DMS53 (cell line): ENCODE measurements around the gene TIGD6.
A peak's percentile ranks its signal among the peaks of the same experiment; 100 is the strongest.

Experiments
- DNase-seq: peaks from one replicate; lab custom pipeline; 2025; lab: John Stamatoyannopoulos, UW

TIGD6 gene

DNA sequence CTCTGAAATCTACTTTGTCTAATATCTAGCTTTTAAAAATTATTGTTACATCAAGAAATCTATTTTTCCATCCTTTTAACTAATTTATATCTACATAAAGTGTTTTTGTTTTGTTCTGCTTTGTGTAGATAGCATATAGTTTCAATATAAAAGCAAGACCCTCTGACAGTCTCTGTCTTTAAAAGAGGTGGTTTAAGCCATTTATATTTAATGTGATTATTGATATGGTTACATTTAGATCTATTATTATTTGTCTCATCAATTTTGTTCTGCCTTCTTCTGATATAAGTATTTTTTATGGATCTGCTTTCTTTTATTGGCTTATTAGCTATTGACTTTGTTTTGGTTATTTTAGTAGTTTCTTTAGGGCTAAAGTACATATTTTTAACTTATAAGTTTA is 16.1 kb upstream of the TIGD6 start:
- DNase-seq: no peak

DNA sequence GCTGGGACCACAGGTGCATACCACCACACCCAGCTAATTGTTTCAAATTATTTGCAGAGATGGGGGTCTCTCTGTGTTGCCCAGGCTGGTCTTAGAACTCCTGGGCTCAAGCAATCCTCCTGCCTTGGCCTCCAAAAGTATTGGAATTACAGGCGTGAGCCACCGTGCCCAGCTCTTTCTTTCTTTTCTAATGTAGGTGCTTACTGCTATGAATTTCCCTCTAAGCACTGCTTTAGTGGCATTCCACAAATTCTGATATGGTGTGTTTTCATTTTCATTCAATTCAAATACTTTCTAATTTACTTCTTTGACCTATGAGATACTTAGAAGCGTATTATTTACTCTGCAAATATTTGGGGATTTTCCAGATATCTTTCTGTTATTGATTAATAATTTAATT is 15.0 kb upstream of the TIGD6 start:
- no peak for DNase-seq

- no peak for DNase-seq
Observed at GRCh38 chr5:150014456-150014855, 14.0 kb upstream of the TIGD6 start.

- no peak for DNase-seq
Observed at GRCh38 chr5:150013931-150014330, 13.5 kb upstream of the TIGD6 start.

GRCh38 chr5:150009671-150010387 is 9.4 kb upstream of the TIGD6 start:
- no peak for DNase-seq

- no peak for DNase-seq
Observed at GRCh38 chr5:150007050-150007449, 6.6 kb upstream of the TIGD6 start.

DNA sequence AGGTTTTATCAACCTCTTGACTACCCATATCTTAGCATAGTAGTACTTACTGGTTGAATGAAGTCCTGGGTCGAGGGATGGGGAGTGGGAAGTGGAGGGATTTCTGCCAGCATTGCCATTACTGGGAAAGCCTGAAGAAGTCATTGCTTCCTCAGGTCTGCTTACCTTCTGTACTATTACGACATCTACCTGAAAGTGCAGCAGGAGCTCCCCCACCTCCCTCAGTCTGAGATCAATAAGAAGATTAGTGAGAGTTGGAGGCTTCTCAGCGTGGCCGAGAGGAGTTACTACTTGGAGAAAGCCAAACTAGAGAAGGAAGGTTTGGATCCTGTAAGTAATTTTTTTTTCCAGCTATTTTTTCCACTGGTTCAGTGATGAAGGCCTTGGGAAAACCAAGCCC is 5.9 kb upstream of the TIGD6 start:
- DNase-seq: no peak

- peak; percentile 87 for DNase-seq
Observed at GRCh38 chr5:150001660-150002486, 1.4 kb upstream of the TIGD6 start.

DNA sequence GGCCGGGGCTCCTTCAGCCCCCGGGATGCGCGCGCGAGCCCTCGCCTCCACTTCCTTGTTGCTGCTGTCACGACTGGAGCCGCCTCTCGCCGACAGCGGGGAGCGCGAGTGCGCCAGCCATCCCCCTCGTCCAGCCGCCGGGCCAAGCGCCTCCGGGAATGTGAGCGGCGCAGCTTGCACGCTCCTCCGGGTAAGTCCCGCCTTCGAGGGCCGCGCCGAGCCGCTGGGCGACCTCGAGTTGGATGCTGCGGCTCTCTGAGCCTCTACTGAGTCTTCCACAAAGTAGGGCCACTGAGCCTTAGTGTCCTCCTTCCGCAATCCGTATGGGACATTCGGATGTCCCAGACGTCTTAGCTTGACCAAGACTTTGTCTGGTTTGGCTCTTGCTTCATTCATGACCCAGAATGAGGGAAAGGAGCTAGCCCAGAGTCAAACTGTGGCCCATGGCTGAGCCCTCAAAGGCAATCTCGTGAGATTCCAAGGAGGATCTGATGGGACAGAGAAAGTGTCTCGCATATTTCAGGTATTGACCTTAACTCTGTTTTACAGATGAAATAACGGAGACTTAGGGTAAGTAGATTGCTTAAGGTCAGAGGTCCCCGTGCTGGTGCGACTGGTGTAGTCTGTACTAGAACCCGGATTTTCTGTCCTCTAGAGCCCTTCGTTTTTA is 671 bp upstream of the TIGD6 start:
- DNase-seq: peak; percentile 76

DNA sequence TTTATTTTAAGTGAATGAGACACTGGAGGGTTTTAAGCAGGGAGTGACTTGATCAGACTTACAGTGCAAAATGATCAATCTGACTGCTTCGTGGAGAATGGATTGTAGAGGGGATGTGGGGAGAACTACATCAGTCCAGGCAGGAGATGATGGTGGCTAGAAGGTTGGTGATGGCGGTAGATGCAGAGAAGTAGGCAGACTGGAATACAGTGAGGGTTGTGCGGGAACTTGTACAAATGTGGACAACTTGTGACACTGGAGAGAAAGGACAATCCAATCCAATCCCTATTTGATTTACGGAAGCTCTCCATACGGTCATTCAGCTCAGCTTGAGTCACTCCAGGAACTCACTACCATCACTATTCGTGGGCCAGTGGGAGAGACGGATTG is 593 bp downstream of the TIGD6 start:
- DNase-seq: no peak

GRCh38 chr5:149999359-149999758 is 1.1 kb downstream of the TIGD6 start:
- DNase-seq: no peak

- no peak for DNase-seq
Observed at GRCh38 chr5:149998281-149998680, 2.2 kb downstream of the TIGD6 start.

DNA sequence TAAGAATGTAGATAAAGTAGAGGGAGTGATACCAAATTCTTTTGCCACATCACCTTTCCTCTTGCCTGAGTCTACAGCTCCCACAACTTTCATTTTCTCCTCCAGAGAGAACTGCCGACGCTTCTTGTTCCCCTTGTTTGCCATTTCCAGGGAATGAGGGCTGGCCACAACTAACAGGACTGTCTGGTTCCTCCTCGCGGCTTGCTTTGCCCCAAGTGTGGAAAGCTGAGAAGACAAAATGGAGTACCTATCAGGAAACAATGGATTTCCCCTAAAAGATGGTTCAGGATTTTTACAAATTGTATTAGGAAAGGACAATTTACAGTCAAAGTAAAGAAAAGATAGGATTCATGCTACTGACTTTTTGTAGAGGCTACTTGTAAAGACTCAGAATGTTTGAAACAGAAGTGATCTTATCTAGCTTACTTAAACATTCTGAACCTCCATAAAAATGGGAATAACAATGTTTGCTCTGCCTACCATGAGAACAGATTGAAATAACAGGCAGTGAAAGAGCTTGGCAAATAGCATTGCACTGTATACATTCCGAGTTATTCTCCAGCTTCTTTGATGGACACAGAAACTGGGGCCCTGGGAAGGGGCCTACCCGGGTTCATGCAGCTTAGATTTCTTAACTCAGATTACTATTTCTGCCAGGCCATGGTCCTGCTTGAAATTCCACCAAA is 4.1 kb downstream of the TIGD6 start:
- DNase-seq: no peak

DNA sequence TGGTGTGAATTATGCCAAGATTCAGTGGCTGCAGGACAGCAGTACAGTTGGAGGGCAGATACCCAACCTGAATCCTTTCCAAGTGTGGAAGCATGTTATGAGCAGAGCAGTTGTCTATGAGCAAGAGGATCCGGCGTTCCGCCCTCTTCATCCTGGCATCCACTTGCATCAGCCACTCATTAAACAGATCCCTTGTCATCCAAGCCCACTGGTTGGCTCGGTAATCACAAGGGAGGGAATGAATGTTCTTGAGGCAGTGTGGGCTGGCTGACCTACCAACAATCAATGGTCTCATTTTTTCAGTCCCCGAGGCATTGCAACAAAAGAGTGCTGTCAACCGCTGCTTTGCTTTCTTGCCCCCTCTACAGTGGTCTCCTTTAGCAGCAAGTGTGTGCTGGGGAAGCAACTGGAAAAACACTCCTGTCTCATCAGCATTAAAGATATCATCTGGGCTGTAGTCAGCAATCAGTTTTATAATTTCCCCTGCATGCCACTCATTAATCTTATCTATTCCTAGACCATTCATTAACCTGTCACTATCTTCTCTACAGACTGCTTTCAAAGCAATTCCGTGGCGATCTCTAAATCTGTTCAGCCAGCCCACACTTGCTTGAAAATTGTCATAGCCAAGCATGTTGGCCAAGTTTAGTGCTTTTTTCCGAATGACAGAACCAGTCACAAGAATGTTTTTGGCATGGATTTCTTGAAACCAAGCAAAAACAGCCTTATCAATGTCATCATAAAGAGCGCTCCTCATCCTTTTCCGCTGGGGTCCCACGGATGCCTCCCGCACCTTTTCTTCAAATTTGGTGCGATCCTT is 4.9 kb downstream of the TIGD6 start:
- no peak for DNase-seq

DNA sequence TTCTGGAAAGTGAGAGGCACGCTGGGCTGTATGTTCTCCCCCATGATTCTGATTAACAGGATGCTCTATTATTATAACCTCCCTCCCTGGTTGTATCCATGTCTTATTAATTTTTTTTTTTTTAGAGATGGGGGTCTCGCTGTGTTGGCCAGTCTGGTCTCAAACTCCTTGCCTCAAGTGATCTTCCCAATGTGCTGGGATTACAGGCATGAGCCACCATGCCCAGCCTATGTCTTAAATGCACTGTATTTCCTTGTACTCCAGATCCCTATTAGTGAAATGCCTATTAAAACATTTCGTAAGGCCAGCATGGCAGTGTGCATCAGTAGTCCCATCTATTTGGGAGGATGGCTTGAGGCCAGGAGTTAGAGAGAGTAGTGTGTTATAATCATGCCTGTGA is 7.0 kb downstream of the TIGD6 start:
- no peak for DNase-seq

DNA sequence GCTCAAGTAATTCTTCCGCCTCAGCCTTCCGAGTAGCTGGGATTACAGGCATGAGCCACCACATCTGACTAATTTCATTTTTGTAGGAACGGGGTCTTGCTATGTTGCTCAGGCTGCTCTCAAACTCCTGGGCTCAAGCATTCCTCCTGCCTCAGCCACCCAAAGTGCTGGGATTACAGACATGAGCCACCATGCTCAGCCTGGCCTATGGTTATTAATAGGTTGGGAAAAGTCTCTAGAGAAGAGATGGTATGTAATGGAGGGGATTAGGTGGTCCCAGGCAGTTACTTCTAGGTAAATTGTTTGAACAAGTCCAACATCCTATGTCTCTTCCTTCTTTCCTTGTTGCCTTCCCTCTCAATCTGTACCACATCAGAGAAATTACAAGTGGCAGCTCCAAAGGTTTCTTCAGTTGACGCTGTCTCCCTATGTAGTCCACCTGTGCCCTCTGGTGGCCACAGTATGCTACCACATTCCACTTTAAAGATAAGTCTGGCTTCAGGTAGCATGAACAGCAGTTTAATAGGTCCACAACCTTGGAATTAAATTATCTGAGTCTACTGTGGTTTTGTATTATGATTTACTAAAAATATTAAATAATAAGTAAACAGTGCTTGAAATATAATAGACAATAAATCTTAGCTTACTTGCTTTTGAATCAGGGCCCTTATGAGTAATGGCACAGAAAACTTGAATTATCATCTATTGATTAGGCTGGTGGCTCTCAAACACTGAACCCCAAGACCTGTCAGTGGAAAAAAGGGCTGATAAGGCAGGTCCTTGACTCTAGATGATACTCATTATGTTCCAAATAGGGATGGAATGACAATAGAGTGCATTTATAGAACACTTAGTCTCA is 9.7 kb downstream of the TIGD6 start:
- peak; percentile 92 for DNase-seq

DNA sequence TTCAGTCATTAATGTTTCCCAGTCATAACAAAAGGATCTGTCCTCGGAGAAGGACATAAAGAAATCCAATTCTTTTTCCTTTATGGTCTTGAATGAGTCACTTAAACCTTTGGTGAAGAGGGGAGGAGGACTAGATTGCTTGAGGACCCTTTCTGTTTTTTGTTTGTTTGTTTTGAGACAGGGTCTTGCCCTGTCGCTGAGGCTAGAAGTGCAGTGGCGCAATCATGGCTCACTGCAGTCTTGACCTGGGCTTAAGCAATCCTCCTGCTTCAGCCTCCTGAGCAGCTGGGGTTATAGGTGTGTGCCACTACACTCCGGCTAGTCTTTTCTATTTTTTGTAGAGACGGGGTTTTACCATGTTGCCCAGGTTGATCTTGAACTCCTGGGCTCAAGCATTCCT is 12.3 kb downstream of the TIGD6 start:
- DNase-seq: no peak

DNA sequence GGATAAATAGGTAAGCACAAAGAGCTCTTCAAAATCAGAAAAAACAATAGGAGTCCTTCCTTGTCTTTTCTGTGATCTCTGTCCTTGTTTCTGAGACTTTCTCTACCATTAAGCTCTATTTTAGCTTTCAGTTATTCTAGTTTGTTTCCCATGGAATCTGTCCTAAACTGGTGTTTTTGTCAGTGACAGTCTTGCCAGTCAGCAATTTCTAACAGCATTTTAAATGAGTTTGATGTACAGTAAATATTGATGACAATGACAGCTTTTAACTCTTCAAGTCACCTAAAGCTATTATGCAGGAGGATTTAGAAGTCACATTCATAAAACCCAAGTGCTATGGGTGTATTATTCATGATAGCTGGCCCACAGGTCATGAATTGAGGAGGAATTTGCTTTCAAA is 17.9 kb downstream of the TIGD6 start:
- DNase-seq: no peak

DNA sequence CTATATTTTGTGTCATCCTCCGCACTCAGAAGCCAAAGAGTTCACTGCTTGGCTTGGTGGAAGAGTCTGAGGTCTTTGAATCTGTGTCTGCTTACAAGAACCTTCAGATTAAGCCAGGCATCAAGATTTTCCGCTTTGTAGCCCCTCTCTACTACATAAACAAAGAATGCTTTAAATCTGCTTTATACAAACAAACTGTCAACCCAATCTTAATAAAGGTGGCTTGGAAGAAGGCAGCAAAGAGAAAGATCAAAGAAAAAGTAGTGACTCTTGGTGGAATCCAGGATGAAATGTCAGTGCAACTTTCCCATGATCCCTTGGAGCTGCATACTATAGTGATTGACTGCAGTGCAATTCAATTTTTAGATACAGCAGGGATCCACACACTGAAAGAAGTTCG is 19.2 kb downstream of the TIGD6 start:
- DNase-seq: no peak

- DNase-seq: no peak
Observed at GRCh38 chr5:149979896-149980295, 20.6 kb downstream of the TIGD6 start.

DNA sequence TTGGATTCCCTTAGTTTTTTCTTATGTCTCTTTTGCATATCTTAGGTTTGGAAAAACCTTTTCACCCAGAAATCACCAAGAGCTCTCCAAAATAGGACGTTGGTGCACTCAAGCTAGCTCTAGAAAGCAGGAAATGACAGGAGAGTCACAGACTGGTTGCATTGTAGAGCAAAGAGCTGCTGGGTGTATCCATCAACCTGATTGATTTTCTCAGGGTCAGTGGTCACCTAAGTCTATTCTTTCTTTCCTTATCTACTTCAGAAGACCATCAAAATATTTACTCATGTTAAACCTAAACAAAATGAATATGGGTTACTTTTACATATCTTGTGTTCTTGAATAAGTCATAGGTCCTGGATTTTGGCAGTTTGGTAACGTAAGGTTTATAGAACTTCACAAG is 25.0 kb downstream of the TIGD6 start:
- no peak for DNase-seq
